Head of caudate nucleus (tissue), 42 donors: Measurements from ENCODE around the gene TPO.

Source experiments
- DNase-seq, 42 donors: peaks; one replicate each; pipeline versions ENCODE4 v3.0.0 to v3.0.0-alpha.2; 2020 to 2021; ENCODE audit warnings: mixed read lengths in 7 of 42
- intact Hi-C: fragments of 100-400 bp; cut with DNase I; formaldehyde crosslinking; loops from one replicate; pipeline ENCODE4 v1.15.0; 2022

Gene TPO

GRCh38 chr2:1584691-1585485, 171.6 kb downstream of the TPO start:
- intact Hi-C loops = no loop called here

GRCh38 chr2:1585635-1586034, 172.4 kb downstream of the TPO start:
- intact Hi-C loops = no loop called here
- DNase-seq = peak in 1 of 42 donors; percentile 28

More at GRCh38 chr2:1584691-1585485, 171.6 kb downstream of the TPO start:
- peak in 2 of 42 donors; percentile 28 to 34 for DNase-seq

- peak in 1 of 42 donors; percentile 31 for DNase-seq
- intact Hi-C loops = no loop called here
Observed at GRCh38 chr2:1586251-1586922, 173.1 kb downstream of the TPO start.

- peak in 1 of 42 donors; percentile 32 for DNase-seq
- intact Hi-C loops = no loop called here
Observed at GRCh38 chr2:1586923-1587840, 173.9 kb downstream of the TPO start.

GRCh38 chr2:1588051-1588977, 175.1 kb downstream of the TPO start:
- DNase-seq = peak in 1 of 42 donors; percentile 33
- intact Hi-C loops = no loop called here

GRCh38 chr2:1588978-1589621, 175.8 kb downstream of the TPO start:
- DNase-seq = peak in 2 of 42 donors; percentile 6 to 32
- intact Hi-C loops = no loop called here

GRCh38 chr2:1590596-1591460, 177.6 kb downstream of the TPO start:
- intact Hi-C loops = no loop called here
- DNase-seq = peak in 1 of 42 donors; percentile 34

GRCh38 chr2:1591461-1591770, 178.2 kb downstream of the TPO start:
- intact Hi-C loops = no loop called here
- DNase-seq = no peak
